Tibial artery (tissue), 4 donors: ENCODE results near the gene OTUD5.
"Not testable (repeated sequence)": the region's sequence is repeated elsewhere in the genome, so short reads cannot be mapped to it uniquely, and the experiment has no call there.

Experiments used
- DNase-seq, 2 donors: peaks; one replicate each; pipeline ENCODE4 v3.0.0-alpha.2; 2019
- H3K27ac ChIP-seq, 2 donors: fragments of 200-600 bp; sonication (generic) in 1 of 2; 1 replicate in 1 of 2; 2 replicates in 1 of 2; pipeline ENCODE4 v1.5.1; 2018 to 2019; ENCODE audit warnings: mild to moderate bottlenecking in 1 of 2
- H3K27me3 ChIP-seq, 2 donors: fragments of 200-600 bp; sonication (generic) in 1 of 2; one replicate each; pipeline versions ENCODE4 v1.5.1 to v1.6.0; 2016 to 2019
- H3K36me3 ChIP-seq, 3 donors: fragments of 200-600 bp; sonication (generic) in 2 of 3; one replicate each; pipeline ENCODE4 v1.5.1; 2016 to 2019; ENCODE audit warnings: mild to moderate bottlenecking in 2 of 3
- H3K4me1 ChIP-seq, 4 donors: fragments of 200-600 bp; sonication (generic) in 2 of 4; 1 replicate in 3 of 4; 2 replicates in 1 of 4; pipeline ENCODE4 v1.5.1; 2016 to 2019
- H3K4me3 ChIP-seq, 2 donors: fragments of 200-600 bp; sonication (generic) in 1 of 2; 1 replicate in 1 of 2; 2 replicates in 1 of 2; pipeline ENCODE4 v1.5.1; 2018 to 2019; ENCODE audit warnings: mild to moderate bottlenecking in 2 of 2
- H3K9me3 ChIP-seq, 3 donors: fragments of 200-600 bp; sonication (generic) in 1 of 3; one replicate each; pipeline ENCODE4 v1.5.1; 2016 to 2019
- intact Hi-C: fragments of 100-400 bp; cut with DNase I; formaldehyde crosslinking; loops from one replicate; pipeline ENCODE4 v1.15.0; 2023; ENCODE audit warnings: low total_unique reads
- TF ChIP-seq, protein P1 (sequence below), 2 experiments: fragments of 200-600 bp in 1 of 2; fragments of 450-650 bp in 1 of 2; IDR thresholded peaks; one replicate each; pipeline ENCODE4 v1.5.1; 2017 to 2019; ENCODE audit warnings: antibody characterized with exemption in 2 of 2, mild to moderate bottlenecking in 1 of 2, moderate library complexity in 1 of 2

The OTUD5 gene

GRCh38 chrX:48989483-48989882 lies 32.1 kb upstream of the OTUD5 start:
- intact Hi-C loops: no loop called here
- no peaks in the 10 kb centered on the region for H3K4me1 ChIP-seq
- no peak overlapping the region for H3K27ac ChIP-seq
- no peak for DNase-seq
- no peak overlapping the region for H3K4me3 ChIP-seq
- TF ChIP-seq, protein P1, sequence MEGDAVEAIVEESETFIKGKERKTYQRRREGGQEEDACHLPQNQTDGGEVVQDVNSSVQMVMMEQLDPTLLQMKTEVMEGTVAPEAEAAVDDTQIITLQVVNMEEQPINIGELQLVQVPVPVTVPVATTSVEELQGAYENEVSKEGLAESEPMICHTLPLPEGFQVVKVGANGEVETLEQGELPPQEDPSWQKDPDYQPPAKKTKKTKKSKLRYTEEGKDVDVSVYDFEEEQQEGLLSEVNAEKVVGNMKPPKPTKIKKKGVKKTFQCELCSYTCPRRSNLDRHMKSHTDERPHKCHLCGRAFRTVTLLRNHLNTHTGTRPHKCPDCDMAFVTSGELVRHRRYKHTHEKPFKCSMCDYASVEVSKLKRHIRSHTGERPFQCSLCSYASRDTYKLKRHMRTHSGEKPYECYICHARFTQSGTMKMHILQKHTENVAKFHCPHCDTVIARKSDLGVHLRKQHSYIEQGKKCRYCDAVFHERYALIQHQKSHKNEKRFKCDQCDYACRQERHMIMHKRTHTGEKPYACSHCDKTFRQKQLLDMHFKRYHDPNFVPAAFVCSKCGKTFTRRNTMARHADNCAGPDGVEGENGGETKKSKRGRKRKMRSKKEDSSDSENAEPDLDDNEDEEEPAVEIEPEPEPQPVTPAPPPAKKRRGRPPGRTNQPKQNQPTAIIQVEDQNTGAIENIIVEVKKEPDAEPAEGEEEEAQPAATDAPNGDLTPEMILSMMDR (IDR thresholded peaks at IDR 0.05): no peak
- H3K27me3 ChIP-seq: no peaks in the 10 kb centered on the region
- peaks cover 0 to 58% (median 30%) of the 10 kb centered on the region in 3 donors for H3K36me3 ChIP-seq
- H3K9me3 ChIP-seq: no peaks in the 10 kb centered on the region

DNA sequence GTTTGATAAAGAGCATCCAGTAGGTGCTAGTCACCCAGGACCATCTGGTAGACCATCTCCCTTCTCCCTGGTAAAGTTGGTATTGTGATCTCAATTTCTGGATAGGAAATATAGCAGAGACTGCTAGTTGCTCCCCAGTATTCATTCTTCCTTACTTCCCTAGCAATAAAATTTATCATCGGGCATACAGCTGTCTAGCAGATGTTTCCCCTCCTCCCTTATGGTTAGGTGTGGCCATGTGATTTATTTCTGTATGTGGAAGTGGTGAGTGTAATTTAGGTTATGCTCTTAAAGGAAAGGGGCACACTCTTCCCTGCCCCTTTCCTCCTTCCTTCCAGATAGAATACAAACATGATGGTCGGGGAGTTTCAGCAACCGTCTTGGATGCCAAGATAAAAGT lies 26.5 kb upstream of the OTUD5 start:
- peaks cover 7 to 70% (median 32%) of the 10 kb centered on the region in 3 donors for H3K36me3 ChIP-seq
- intact Hi-C loops: no loop called here

DNA sequence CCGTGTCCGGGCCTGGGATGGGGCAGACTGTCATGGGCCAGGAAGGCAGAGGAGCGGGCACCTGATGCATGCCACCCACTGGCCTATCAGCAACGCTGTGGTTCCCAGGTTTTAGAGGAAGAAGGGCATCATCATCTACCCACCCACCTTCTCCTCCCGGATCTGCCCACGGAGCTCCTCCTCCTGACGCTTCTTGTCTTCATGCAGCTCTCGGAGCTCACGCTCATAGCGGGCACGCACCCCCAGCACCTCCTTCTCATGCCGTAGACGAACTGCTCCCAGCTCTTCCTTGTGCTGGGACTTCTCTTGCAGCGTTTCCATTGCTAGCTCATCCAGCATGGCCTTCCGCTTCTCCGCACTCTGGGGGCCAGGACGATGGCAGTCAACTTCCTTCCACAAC lies 25.7 kb upstream of the OTUD5 start:
- H3K9me3 ChIP-seq: no peaks in the 10 kb centered on the region
- peaks cover 7 to 66% (median 32%) of the 10 kb centered on the region in 3 donors for H3K36me3 ChIP-seq
- TF ChIP-seq, protein P1 (IDR thresholded peaks at IDR 0.05): no peak
- H3K4me3 ChIP-seq: no peak overlapping the region
- no peaks in the 10 kb centered on the region for H3K4me1 ChIP-seq
- intact Hi-C loops: no loop called here
- H3K27me3 ChIP-seq: no peaks in the 10 kb centered on the region
- H3K27ac ChIP-seq: no peak overlapping the region
- no peak for DNase-seq

More for the DNA sequence above, 26.5 kb upstream of the OTUD5 start:
- Histone ChIP-seq H3K4me3 (no peak overlapping the region), H3K4me1 (no peaks in the 10 kb centered on the region), H3K9me3 (no peaks in the 10 kb centered on the region), H3K27ac (no peak overlapping the region), H3K27me3 (no peaks in the 10 kb centered on the region)
- no peak for DNase-seq
- TF ChIP-seq, protein P1 (IDR thresholded peaks at IDR 0.05): no peak

DNA sequence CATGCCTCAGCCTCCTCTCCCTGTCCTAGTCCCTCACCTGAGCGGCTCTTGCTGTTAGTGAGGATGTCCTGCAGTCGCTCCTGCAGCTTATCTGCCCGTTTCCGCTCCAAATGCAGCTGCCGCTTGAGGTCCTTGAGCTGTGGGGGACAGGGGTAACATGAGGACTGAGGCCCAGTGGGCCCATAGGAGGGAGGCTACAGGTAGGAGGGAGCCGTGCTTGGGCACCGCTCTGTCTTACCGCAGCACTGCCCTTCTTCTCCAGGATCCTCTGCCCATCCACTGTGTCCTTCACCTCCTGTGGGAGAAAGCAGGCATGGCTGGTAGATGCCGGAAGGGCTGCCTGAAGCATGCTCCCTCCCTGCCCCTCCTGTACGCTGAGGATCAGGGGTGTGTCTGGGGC lies 23.8 kb upstream of the OTUD5 start:
- intact Hi-C loops: no loop called here
- no peaks in the 10 kb centered on the region for H3K9me3 ChIP-seq
- H3K27ac ChIP-seq: no peak overlapping the region
- peaks cover 7 to 76% (median 31%) of the 10 kb centered on the region in 3 donors for H3K36me3 ChIP-seq
- no peak for DNase-seq
- no peak overlapping the region for H3K4me3 ChIP-seq
- no peaks in the 10 kb centered on the region for H3K27me3 ChIP-seq
- H3K4me1 ChIP-seq: no peaks in the 10 kb centered on the region
- TF ChIP-seq, protein P1 (IDR thresholded peaks at IDR 0.05): no peak

DNA sequence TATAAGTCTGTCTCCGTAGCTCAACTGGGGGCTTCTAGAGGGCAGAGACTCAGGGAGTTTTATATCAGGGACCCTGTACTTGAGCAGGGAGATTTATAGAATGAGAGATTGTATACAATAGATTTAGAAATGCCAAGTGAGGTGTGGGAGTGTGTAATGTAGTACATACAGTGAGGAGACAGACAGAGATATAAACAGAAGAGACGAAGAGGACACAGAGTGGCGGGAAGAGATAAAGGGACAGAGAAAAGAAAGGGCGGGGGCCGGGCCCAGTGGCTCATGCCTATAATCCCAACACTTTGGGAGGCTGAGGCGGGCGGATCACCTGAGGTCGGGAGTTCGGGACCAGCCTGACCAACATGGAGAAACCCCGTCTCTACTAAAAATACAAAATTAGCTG lies 22.9 kb upstream of the OTUD5 start:
- DNase-seq, intact Hi-C loops, H3K27ac ChIP-seq, H3K27me3 ChIP-seq, H3K4me1 ChIP-seq, H3K4me3 ChIP-seq, H3K9me3 ChIP-seq: not testable (repeated sequence)
- peaks cover 7 to 75% (median 39%) of the 10 kb centered on the region in 3 donors for H3K36me3 ChIP-seq

- H3K27ac ChIP-seq: no peak overlapping the region
- H3K9me3 ChIP-seq: no peaks in the 10 kb centered on the region
- H3K36me3 ChIP-seq: peaks cover 4 to 77% (median 43%) of the 10 kb centered on the region in 3 donors
- no peaks in the 10 kb centered on the region for H3K4me1 ChIP-seq
- DNase-seq: no peak
- intact Hi-C loops: no loop called here
- H3K4me3 ChIP-seq: no peak overlapping the region
- TF ChIP-seq, protein P1 (IDR thresholded peaks at IDR 0.05): no peak
- no peaks in the 10 kb centered on the region for H3K27me3 ChIP-seq
Measured at GRCh38 chrX:48978226-48978625, 20.8 kb upstream of the OTUD5 start.
